Measurements from ENCODE around the gene COL13A1. TPM values are rescaled to one million over a fixed set of nuclear protein-coding genes. Genes with fewer than 3 reads are reported as not detected.

The COL13A1 gene
- polyA plus RNA-seq, 1 of the 3 experiments (the other 2 are of a cell fraction): 26.7 TPM

GRCh38 chr10:69958556-69958902, 156.8 kb downstream of the COL13A1 start (continued):
- TF ChIP-seq CHD2 (IDR thresholded peaks at IDR 0.05; ENCODE audit: low read length, partially characterized antibody) (no peak), MXI1 (IDR thresholded peaks at IDR 0.05; ENCODE audit: low read depth, low read length) (no peak), JUND (IDR thresholded peaks at IDR 0.05) (no peak), GABPA (IDR thresholded peaks at IDR 0.05; ENCODE audit: low read depth) (no peak), RCOR1 (IDR thresholded peaks at IDR 0.05; ENCODE audit: low read length) (no peak)

- H3K27me3 ChIP-seq (ENCODE audit: insufficient read depth): no peaks in the 10 kb centered on the region
- H2AFZ ChIP-seq (ENCODE audit: low read depth): no peak overlapping the region
- no peak overlapping the region for H3K4me2 ChIP-seq
- no peak overlapping the region for H3K9ac ChIP-seq
- no peaks in the 10 kb centered on the region for H3K79me2 ChIP-seq (ENCODE audit: insufficient read depth)
- no peaks in the 10 kb centered on the region for H3F3A ChIP-seq (replicated peaks; ENCODE audit: insufficient read depth)
- ChIA-PET CTCF (interaction anchor here (0.6 to 6.8 kb wide), 9 partner anchors 10 to 1935 kb away, joined by 4 to 85 read pairs (median 16); partner anchors contain the start of gene TYSND1), POLR2A (no interaction called here)
- H3K4me3 ChIP-seq (ENCODE audit: low read depth in 2 of 2, low read length in 1 of 2): no peak overlapping the region
- no peaks in the 10 kb centered on the region for H4K20me1 ChIP-seq (ENCODE audit: insufficient read depth)
- no peak for DNase-seq
- 86% methylated on average over 8 of the region's 8 CpGs for WGBS (ENCODE audit: low lambda C conversion rate)
- H3K9me2 ChIP-seq: no peaks in the 10 kb centered on the region
- TF ChIP-seq MEF2A (IDR thresholded peaks at IDR 0.05; ENCODE audit: borderline replicate concordance, low read depth): no peak
- H3K27ac ChIP-seq (ENCODE audit: low read depth in 2 of 2, low read length in 1 of 2): no peak overlapping the region
- H3K9me3 ChIP-seq: no peaks in the 10 kb centered on the region
- no peaks in the 10 kb centered on the region for H3K36me3 ChIP-seq (replicated peaks in 1 of 2; ENCODE audit: control insufficient read depth in 1 of 2, insufficient read depth in 2 of 2, low read length in 1 of 2)
- H3K4me1 ChIP-seq (ENCODE audit: control insufficient read depth in 1 of 2, insufficient read depth in 2 of 2, low read depth in 1 of 2, low read length in 1 of 2): peaks cover 0 to 5% of the 10 kb centered on the region in 2 experiments; a peak in 2 of 4 replicates
These were observed 158.2 kb downstream of the COL13A1 start for GRCh38 chr10:69959911-69960310.

- Histone ChIP-seq H3K9me3 (no peaks in the 10 kb centered on the region), H3F3A (replicated peaks; ENCODE audit: insufficient read depth) (no peaks in the 10 kb centered on the region), H3K4me3 (ENCODE audit: low read depth in 2 of 2, low read length in 1 of 2) (no peak overlapping the region), H2AFZ (ENCODE audit: low read depth) (no peak overlapping the region), H3K4me2 (no peak overlapping the region), H3K27ac (ENCODE audit: low read depth in 2 of 2, low read length in 1 of 2) (no peak overlapping the region), H4K20me1 (ENCODE audit: insufficient read depth) (no peaks in the 10 kb centered on the region), H3K9me2 (no peaks in the 10 kb centered on the region), H3K27me3 (ENCODE audit: insufficient read depth) (no peaks in the 10 kb centered on the region), H3K4me1 (ENCODE audit: control insufficient read depth in 1 of 2, insufficient read depth in 2 of 2, low read depth in 1 of 2, low read length in 1 of 2) (peaks cover 2 to 5% of the 10 kb centered on the region in 2 experiments; a peak in 2 of 4 replicates), H3K36me3 (replicated peaks in 1 of 2; ENCODE audit: control insufficient read depth in 1 of 2, insufficient read depth in 2 of 2, low read length in 1 of 2) (no peaks in the 10 kb centered on the region), H3K79me2 (ENCODE audit: insufficient read depth) (no peaks in the 10 kb centered on the region), H3K9ac (no peak overlapping the region)
- no peak for DNase-seq
- POLR2A ChIA-PET: no interaction called here
- CTCF ChIA-PET: interaction anchor here (0.7 to 6.8 kb wide), 5 partner anchors 9 to 445 kb away, joined by 3 to 85 read pairs (median 6); no protein-coding TSS in a partner anchor
- WGBS (ENCODE audit: low lambda C conversion rate): 88% methylated on average over 4 of the region's 4 CpGs
- TF ChIP-seq MEF2A (IDR thresholded peaks at IDR 0.05; ENCODE audit: borderline replicate concordance, low read depth) (no peak), USF1 (IDR thresholded peaks at IDR 0.05; ENCODE audit: borderline replicate concordance, low read depth) (no peak), POLR2AphosphoS5 (IDR thresholded peaks at IDR 0.05; ENCODE audit: low read depth, low read length) (no peak), NRF1 (IDR thresholded peaks at IDR 0.05; ENCODE audit: low read depth, low read length) (no peak), EP300 (IDR thresholded peaks at IDR 0.05; ENCODE audit: borderline replicate concordance in 1 of 2, low read depth in 1 of 2, low read length in 1 of 2) (no peak), FOXM1 (IDR thresholded peaks at IDR 0.05; ENCODE audit: low read depth) (no peak), RFX5 (IDR thresholded peaks at IDR 0.05; ENCODE audit: low read length) (no peak), GABPA (IDR thresholded peaks at IDR 0.05; ENCODE audit: low read depth) (no peak), TCF12 (IDR thresholded peaks at IDR 0.05) (no peak), GATA2 (CRISPR knock-in tag; IDR thresholded peaks at IDR 0.05) (no peak), PBX3 (IDR thresholded peaks at IDR 0.05) (no peak), USF2 (IDR thresholded peaks at IDR 0.05; ENCODE audit: borderline replicate concordance, low read depth, low read length) (no peak), RCOR1 (IDR thresholded peaks at IDR 0.05; ENCODE audit: low read length) (no peak), REST (IDR thresholded peaks at IDR 0.05; ENCODE audit: low read depth, low read length) (no peak), NFIC (IDR thresholded peaks at IDR 0.05; ENCODE audit: borderline replicate concordance) (no peak)
These were observed 158.9 kb downstream of the COL13A1 start for GRCh38 chr10:69960606-69960987.

Data from SK-N-SH (cell line).